GM21390 (cell line): ENCODE data around the gene DIP2C.
"Not testable (repeated sequence)": the region's sequence is repeated elsewhere in the genome, so short reads cannot be mapped to it uniquely, and the experiment has no call there.

ENCODE experiments used
- ATAC-seq: cut with Tn5 transposase; IDR thresholded peaks from one replicate; pipeline ENCODE4 v1.9.1; 2021; ENCODE audit not compliant: unreplicated experiment

DIP2C gene

DNA sequence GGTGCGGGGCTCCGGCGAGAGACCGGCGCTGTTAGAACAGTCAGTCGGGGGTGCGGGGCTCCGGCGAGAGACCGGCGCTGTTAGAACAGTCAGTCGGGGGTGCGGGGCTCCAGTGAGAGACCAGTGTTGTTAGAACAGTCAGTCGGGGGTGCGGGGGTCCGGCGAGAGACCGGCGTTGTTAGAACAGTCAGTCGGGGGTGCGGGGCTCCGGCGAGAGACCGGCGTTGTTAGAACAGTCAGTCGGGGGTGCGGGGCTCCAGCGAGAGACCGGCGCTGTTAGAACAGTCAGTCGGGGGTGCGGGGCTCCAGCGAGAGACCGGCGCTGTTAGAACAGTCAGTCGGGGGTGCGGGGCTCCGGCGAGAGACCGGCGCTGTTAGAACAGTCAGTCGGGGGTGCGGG is 366.4 kb downstream of the DIP2C start:
- not testable (repeated sequence) for ATAC-seq

DNA sequence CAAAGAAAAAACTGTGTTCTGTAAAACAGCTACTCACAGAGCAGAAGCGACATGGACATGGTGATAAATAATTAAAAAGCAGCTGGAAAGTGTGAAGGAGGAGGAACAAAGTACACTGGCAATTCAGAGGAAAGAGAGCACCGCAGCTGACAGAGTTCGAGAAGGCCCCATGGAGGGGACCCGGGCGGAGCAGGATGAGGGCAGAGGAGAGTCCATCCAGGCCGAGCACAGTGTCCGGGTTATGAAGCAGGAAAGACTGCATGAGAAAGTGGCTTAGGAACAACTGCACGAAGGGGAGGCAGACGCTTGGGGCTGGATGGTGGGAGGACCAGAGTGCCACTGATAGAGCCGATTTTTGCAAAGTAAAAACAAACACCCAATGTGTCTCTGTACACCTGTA is 368.7 kb downstream of the DIP2C start:
- ATAC-seq = no peak

DNA sequence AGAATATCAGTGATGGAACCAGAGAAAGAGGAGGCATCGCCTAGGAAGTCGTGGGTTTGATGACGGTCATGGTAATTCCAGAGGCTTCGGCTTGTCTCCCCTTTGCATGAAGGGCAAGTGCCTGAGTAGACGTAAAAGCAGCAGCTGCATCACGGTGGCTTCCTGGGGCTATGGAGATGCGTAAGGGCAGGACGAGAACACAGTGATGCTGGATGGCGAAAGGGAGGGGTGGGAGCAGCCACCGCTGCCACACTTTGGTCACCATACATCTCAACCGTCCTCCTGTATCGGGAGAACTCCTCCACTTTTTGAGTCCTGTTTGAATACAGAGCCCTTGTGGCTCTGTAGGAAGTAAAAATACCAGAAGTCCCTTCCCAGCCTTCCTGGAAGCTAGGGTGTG is 371.5 kb downstream of the DIP2C start:
- no peak for ATAC-seq

DNA sequence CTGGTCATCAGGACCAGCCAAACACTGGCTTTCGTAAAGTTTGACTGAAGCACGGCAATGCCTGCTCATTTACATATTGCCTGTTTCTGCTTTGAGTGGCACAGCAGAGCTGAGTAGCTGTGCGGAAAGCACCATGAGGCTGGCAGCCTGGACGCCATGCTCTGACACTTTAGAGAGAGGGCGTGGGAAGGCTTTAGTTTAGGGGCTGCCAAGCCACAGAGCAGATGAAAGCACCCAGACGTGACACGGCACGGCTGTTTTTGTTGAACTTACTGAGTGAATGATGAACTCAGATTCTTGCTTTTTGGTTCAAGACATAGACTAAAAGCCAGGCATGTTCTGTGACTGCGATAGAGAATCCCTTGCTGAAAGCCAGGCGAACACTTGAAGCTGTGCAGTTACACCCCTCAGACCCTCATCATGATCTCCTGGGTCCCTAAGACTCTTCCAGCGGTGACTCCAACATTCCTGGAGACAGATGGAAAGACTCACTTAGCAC is 372.1 kb downstream of the DIP2C start:
- ATAC-seq = peak; percentile 95

DNA sequence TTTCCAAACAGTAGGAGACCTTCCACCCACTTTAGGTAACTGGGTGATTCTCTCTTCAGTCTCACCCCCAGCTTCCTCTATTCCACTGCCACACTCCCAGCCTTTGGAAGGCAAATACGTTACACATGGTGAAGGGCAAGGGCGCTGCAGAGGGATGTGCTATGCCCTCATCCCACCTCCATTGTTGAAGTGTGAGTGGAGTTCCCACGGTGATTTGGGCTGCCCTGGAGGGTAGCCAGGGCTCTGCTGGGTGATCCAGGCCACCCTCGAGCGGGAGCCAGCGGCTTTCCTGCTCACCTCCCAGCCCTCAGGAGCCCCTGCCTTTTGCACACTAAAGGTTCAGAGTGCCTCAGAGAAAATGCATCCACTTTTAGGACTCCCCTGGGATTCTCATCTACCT is 373.1 kb downstream of the DIP2C start:
- no peak for ATAC-seq

DNA sequence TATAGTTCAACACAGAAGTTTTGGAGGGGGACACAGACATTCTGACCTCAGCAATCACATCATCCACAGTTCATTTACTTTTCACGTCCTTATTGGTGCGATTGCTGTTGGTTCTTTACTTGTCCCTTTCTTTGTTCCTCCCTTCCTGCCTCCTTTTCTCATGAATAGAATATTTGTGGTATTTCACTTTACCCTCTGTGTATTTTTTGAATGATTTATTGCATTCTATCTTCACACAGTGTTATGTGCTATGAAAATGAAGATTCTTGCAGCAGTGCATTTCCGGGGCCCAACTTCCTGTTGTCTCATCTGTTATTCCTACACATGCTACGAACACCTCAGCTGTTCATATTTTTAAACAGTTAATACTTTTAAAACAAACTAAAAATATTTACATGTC is 374.6 kb downstream of the DIP2C start:
- no peak for ATAC-seq

DNA sequence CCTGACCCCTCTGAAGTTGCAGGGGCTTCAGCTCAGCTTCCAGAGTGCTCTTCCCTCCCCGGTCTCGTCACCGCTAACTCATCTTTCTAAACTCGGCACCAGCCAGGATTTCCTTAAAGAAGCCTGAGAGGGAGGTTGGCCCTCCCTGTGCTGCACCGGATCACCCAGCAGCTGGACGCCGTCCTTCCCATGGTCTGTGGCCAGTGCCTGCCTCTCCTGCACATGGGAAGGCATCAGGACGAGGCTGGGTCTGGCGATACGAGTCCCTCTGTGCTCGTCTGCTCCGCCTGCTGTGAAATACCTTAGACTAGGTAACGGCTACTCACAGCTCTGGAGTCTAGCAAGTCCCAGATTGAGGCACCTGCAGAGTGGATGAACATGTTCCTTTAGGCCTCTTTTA is 375.1 kb downstream of the DIP2C start:
- no peak for ATAC-seq

DNA sequence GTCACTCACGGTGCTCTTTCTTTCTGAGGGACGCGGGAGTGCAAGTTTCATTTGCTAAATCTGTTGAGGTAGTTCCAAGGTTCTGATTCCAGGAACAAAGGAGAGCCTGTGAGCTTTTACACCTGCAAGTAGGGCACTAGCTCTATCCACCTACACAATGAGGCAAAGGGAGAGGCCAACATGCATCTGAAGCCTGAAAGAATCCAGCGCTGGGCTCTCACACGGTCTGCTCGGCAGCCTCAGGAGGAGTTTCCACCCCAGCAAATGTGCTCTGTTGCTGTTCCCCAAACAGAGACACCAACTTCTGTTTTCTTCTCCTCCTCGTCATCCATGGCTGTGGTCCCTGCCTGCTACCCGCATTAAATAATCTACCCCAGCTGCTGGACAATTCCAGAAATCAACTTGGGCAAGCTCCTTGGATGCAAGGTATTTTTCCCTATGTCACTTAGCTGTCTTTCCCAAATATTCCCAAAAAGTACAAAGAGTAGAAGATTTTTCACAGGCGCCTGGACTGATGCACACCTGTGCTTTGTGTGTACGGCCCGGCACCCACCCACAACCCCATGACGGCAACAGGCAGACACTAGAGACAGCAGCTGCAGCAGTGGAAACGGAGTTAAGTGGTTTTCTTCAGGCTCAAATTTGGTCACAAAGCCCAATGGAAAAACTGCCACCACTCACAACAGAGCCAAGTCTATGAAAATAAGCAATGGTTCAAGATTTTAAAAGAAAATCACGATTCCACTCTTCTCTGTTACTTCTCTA is 377.4 kb downstream of the DIP2C start:
- no peak for ATAC-seq

DNA sequence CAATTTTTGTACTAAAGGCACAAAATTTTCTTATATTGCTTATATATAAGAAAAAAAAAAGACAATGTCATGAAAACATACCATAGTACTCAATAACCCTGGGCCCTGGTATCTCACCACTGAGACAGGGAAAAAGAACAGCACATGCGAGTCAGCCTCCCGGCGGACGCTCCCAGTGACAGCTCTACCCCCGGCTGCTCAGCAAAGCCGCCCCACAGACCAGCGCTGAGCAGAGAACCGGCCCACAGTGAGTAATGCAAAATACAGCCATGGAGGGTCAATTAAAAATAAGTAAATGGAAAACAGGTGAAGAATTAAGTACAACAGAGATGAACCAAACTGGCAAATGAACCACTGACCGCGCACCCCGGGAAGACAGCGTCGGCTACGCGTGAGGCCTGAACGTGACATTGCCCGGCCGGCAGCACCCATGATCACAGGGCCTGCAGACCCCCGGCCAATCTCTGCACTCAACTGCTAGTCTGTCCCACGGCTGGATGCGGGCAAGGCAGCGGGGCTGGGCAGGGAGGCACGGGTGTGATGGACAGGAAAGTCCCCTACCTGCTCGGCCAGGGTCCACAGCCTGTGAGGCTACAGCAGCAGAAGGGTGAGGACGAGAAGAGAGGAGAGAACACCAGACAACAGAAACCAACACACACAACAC is 378.4 kb downstream of the DIP2C start:
- ATAC-seq = no peak

DNA sequence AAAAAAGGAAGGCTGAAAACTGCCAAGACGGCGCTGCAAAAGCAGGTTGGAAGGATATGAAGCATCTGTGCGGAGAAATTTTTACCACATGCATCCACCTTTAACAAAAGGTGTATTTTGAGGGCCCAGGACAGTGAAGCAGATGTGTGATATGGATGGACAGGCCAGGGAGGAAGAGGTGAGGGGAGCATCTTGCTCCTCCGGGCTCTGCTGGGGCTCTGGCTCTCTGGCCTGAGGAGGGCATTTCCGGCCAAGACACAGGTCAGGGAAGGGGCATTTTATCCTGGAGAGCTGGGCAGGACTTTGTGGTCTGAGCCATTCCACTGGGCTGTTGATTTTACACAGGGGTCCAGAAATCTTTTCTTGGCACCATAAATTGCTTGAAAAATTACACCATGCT is 379.1 kb downstream of the DIP2C start:
- no peak for ATAC-seq

DNA sequence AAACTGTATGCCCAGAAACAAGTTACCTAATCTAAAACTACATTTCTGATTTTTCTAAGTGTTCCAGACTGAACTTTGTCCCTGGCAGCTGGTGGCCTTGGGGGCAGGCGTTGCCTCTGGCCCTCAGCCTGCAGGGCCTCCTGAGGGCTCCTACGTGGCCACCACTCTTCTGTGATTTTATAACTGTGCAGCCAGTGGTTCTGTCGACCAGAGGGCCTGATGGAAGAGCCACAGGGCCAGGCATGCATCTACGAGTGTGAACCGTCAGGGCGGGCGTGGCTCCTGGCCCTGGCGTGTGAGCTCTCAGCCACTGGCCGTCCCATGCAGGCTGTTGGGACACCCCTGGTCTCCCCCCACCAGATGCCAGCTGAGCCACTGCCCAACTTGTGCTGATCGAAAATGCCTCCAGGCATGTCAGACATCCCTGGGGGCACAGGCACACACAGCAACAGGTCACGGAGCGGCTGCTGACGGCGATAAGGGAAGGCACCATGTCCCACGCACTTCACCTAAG is 380.8 kb downstream of the DIP2C start:
- ATAC-seq = no peak

DNA sequence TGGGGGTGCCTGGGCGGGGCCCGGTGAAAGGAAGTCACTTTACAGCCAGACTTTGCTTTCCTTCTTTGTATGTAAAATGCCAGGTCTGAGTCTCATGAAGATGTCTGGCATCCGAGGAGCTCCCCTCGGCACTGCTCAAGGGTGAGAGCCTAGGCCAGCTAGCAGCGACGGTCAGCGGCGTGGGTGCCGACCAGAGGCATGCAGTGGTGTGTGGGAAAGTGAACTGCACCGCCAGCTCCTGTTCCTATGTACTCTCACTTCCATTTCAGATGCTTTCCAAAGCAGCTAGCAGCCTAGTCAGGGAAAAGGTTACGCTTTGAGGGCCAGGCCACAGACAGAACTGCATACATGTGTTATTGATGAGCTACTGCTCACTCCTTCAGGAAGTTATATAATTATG is 381.4 kb downstream of the DIP2C start:
- no peak for ATAC-seq

DNA sequence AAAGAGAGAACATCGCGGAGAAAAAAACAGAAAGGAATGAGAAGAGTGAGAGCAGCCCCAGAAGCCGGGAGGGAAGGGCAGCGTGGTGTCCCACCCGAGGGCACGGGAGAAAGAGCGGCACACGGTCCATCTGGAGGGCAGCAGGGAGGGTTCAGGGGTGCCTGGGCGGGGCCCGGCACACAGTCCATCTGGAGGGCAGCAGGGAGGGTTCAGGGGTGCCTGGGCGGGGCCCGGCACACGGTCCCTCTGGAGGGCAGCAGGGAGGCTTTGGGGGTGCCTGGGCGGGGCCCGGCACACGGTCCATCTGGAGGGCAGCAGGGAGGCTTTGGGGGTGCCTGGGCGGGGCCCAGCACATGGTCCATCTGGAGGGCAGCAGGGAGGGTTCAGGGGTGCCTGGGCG is 381.8 kb downstream of the DIP2C start:
- ATAC-seq = no peak

DNA sequence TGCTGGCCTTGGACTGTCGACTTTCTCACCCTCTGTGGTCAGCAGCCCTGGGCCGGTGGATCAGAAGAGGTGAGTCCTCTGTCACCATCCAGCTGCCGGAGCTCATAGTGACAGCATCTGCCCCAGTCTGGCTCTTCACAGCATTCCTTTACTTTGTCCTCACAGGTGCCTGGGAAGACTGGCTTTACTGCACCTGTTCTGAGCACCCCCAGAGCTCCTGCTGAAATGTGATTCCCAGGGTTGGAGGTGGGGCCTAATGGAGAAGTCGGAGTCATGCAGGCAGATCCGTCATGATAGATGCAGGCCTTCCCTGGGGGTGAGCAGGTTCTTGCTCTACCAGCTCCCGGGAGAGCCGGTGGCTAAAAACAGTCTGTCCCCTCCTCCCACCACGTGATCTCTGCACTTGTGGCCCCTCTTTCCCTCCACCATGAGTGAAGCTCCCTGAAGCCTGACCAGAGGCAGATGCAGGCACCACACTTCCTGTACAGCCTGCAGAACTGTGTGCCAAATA is 382.7 kb downstream of the DIP2C start:
- no peak for ATAC-seq

DNA sequence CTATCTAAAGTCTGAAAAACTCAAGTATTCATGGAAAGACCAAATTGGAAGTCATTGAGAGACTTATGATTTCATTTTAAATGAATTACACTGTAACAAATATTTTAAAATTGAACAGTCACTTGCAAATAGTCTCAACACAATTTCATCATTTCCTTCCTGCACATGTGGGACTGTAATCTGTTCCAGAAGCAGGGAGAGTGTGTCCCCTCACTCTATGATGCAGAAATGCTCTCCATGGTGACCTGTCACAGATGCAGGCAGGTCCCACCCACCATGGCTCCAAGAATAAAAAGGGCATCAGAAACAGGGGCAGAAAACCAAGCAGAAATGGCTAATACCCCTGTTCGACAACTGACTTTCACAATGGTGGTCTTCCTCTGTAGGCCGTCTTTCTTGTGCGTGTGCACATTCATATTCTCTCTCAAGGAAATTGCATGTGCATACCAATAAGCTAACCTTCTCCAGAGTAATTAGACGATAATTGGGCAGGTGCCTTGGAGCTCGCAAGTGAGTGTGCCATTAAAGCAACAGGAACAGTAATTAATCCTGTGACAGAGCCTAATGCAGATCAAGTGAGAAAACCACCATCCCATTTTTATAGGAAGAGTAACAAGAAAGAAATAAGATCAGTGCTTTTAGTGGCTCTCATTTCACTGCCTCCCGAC is 383.3 kb downstream of the DIP2C start:
- ATAC-seq = no peak

DNA sequence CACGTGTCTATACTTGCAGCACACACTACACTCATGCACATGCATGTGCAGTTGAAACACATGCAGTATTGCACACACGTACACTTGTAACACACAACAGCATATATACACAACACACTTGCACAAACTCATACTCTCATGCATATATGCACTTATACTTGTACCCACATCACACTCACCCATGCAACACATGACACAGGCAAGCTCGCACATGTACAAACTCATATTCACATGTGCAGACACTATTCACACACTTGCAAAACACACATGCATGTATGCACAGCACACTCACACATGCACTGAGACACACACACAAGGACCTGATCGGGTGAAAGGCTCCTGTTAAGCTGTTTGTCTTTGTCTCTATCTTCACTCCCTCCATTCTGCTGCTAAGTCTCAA is 384.4 kb downstream of the DIP2C start:
- ATAC-seq = no peak

DNA sequence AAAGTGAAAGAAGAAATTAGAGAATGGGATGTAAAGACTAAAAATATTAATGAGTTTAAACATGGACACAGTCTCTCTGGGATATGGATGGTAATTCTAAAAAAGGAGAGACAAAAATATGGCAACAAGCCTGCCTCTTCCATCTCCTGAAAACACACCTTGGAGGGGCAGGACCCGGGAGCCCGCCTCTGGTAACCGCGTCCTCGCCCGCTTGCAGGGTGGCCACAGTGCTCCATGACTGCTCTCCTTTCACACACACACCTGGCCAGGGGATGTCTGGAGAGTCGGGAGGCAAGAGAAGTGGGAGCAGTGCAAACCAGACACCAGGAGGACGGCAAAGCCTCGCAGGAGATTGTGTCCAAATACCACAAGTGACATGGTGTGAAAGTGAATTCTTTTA is 387.9 kb downstream of the DIP2C start:
- no peak for ATAC-seq

DNA sequence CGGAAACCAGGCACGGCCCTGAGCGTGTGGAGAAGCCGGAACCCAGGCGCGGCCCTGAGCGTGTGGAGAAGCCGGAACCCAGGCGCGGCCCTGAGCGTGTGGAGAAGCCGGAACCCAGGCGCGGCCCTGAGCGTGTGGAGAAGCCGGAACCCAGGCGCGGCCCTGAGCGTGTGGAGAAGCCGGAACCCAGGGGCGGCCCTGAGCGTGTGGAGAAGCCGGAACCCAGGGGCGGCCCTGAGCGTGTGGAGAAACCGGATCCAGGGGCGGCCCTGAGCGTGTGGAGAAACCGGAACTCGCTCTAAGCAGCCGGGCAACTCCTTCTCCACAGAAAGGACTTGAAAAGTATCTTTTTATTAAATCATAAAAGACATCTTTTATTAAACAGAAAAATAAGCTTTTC is 388.9 kb downstream of the DIP2C start:
- not testable (repeated sequence) for ATAC-seq

DNA sequence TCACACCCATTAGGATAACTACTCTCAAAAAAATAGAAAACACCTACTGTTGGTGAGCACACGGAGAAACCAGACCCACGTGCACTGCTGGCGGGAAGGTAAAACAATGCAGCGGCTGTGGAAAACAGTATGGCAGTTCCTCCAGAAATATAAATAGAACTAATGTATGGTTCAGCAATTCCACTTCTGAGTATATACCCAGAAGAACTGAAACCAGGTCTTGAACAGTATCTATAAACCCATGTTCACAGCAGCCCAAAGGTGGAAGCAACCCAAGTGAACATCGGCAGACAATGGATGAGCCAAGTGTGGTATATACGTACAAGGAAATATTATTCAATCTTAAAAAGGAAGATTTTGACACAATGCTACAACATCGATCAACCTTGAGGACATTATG is 389.5 kb downstream of the DIP2C start:
- ATAC-seq = peak; percentile 72

DNA sequence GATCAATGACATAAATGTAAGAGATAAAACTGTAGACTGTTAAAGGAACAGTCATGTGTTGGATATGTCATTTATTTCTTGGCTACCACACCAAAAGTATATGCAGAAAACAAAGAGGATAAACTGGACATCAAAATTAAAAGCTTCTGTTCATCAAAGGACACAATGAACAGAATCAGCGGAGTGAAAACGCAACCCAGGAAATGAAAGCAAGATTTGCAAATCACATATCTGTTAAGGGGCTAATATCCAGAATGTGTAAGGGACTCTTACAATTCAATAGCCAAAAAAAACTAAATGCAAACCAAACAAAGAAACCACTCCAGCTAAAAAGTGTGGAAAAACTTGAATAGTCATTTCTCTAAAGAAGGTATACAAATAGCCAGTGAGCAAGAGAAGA is 390.0 kb downstream of the DIP2C start:
- ATAC-seq = peak; percentile 63

DNA sequence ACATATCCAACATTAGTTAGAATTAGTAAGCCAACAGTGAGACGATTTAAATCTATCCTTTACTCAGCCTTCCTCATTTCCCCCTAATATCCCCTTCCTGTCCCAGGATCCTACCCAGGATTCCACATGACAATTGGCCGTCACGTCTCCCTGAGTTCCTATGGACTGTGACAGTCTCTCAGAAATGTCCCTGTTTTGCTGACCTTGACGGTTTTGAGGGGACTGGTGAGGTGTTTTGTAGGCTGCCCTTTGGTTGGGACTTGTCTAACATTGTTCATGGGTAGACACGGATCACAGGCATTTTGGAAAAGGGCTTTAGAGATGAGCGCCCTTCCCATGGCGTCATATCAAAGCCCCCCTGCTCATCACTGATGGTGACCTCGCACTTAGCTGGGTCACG is 391.4 kb downstream of the DIP2C start:
- ATAC-seq = no peak

DNA sequence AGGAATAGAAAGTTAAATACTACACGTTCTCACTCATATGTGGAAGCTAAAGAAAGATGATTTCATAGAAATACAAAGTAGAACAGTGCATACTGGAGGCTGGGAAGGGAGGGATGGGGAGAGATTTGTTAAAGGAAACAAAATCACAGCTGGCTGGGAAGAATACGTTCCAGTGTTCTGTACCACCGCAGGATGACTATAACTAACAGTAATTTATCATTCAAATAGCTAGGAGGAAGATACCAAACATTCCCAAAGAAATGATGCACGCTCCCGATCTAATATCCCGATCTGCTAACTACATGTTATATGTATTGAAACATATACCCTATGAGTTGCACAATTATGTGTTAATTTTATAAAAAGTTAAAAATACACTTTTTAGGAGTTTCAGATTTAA is 391.9 kb downstream of the DIP2C start:
- ATAC-seq = no peak
